GM12865 (cell line): ENCODE results near the gene TTC16.

ENCODE experiments used
- DNase-seq: peaks from one replicate; pipeline ENCODE4 v3.0.0; 2010; ENCODE audit warnings: low read depth
- H3K4me3 ChIP-seq: 2 replicates; pipeline ENCODE4 v1.5.1; 2011; ENCODE audit warnings: mild to moderate bottlenecking, low read depth, low read length, control low read depth
- TF ChIP-seq, protein P1 (sequence below): IDR thresholded peaks from 2 replicates; pipeline ENCODE4 v1.5.1; 2011; ENCODE audit warnings: low read length, control low read depth, low read depth, inconsistent platforms; ENCODE audit not compliant: insufficient read depth; ENCODE audit errors: missing control alignments

TTC16 gene

DNA sequence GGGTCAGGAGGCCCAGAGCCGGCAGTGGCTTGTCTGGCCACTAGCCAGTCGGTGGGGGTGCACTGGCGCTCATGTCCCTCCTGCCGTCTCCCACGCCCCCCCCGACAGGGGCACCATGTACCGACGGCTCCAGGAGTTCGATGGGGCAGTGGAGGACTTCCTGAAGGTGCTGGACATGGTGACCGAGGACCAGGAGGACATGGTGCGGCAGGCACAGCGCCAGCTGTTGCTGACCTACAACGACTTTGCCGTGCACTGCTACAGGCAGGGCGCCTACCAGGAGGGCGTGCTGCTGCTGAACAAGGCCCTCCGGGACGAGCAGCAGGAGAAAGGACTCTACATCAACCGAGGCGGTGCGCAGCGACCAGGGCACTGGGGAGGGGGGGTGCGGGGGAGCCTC lies 8.1 kb downstream of the TTC16 start:
- DNase-seq = no peak
- TF ChIP-seq, protein P1, sequence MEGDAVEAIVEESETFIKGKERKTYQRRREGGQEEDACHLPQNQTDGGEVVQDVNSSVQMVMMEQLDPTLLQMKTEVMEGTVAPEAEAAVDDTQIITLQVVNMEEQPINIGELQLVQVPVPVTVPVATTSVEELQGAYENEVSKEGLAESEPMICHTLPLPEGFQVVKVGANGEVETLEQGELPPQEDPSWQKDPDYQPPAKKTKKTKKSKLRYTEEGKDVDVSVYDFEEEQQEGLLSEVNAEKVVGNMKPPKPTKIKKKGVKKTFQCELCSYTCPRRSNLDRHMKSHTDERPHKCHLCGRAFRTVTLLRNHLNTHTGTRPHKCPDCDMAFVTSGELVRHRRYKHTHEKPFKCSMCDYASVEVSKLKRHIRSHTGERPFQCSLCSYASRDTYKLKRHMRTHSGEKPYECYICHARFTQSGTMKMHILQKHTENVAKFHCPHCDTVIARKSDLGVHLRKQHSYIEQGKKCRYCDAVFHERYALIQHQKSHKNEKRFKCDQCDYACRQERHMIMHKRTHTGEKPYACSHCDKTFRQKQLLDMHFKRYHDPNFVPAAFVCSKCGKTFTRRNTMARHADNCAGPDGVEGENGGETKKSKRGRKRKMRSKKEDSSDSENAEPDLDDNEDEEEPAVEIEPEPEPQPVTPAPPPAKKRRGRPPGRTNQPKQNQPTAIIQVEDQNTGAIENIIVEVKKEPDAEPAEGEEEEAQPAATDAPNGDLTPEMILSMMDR = no peak
- H3K4me3 ChIP-seq = no peak overlapping the region

DNA sequence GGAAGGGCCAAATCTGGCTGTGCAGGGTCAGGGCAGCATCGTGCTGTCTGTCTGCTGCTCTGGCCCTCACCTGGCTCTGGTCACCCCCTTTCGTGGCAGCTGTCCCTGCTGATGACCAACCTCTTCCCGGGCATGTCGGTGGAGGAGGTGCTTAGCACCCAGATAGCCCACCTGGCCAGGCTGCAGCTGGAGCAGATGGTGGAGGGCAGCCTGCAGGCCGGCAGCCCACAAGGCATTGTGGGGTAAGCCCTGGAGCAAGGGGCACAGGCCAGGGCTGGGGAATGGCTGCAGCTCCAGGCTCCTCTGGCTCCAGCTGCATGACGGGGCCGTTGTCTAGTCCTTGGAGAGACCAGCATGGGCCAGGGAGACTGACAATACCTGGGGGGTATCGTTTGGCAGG lies 11.0 kb downstream of the TTC16 start:
- DNase-seq = no peak
- TF ChIP-seq, protein P1 = no peak
- no peak overlapping the region for H3K4me3 ChIP-seq

GRCh38 chr9:127728808-127729207 lies 12.9 kb downstream of the TTC16 start:
- no peak overlapping the region for H3K4me3 ChIP-seq
- TF ChIP-seq, protein P1 = no peak
- no peak for DNase-seq

GRCh38 chr9:127729522-127730256 lies 13.8 kb downstream of the TTC16 start:
- TF ChIP-seq, protein P1 = no peak
- DNase-seq = no peak

GRCh38 chr9:127730262-127730661 lies 14.4 kb downstream of the TTC16 start:
- no peak for DNase-seq
- TF ChIP-seq, protein P1 = no peak
- H3K4me3 ChIP-seq = no peak overlapping the region

More at GRCh38 chr9:127729522-127730256, 13.8 kb downstream of the TTC16 start:
- no peak overlapping the region for H3K4me3 ChIP-seq

GRCh38 chr9:127730799-127731410 lies 15.0 kb downstream of the TTC16 start:
- no peak for DNase-seq
- TF ChIP-seq, protein P1 = no peak

More at GRCh38 chr9:127730799-127731410, 15.0 kb downstream of the TTC16 start:
- H3K4me3 ChIP-seq = no peak overlapping the region
